ENCODE results near the gene TMED5.

TMED5 gene

DNA sequence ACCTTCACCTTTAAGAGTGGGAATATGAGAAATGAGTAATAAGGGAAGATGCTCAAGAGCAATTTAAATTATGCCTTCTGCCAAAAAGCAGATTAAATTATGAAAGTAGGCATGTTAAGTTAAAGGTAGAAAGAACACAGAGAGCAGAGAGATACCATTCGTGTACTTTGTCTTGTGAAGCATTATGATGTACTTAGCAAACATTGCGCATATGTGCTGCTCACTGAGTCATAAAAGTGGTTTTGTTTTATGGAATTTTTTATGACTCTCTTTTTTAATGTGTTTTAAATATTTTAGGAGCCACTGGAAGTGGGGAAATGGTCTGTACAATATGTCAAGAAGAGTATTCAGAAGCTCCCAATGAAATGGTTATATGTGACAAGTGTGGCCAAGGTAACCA lies 65.8 kb downstream of the TMED5 start:
- no peak for DNase-seq

DNA sequence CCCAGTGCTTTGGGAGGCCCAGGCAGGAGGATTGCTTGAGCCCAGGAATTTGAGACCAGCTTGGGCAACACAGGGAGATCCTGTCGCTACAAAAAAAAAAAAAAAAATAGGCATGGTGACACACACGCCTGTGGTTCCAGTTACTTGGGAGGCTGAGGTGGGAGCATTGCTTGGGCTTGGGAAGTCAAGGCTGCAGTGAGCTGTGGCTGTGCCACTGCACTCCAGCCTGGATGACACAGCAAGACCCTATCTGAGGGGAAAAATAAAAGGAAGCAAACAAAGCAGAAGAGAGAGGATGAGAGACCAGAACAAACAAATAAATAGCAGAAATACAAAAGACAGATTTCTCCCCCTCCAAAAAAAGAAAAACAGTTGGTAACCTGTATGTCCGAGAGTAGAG lies 67.1 kb downstream of the TMED5 start:
- DNase-seq: no peak

GRCh38 chr1:93111561-93111960 lies 68.7 kb downstream of the TMED5 start:
- DNase-seq: no peak

- no peak for DNase-seq
Measured at GRCh38 chr1:93111065-93111464, 69.1 kb downstream of the TMED5 start.

GRCh38 chr1:93109578-93109977 lies 70.6 kb downstream of the TMED5 start:
- no peak for DNase-seq

DNA sequence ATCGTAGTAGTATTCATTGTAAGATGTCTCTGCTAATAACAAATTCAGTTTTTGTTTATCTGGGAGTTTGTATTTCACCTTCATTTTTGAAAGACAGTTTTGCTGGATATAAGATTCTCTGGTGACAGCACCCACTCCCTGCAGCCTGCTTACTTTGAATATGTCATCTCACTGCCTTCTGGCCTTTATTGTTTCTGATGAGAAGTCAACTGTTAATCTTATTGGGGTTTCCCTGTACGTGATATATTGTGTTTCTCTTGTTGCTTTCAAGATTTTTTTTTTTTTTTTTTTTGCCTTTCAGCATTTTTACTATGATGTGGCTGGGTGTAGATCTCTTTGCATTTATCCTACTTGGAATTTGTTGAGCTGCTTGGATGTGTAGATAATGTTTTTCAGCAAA lies 71.9 kb downstream of the TMED5 start:
- DNase-seq: no peak

DNA sequence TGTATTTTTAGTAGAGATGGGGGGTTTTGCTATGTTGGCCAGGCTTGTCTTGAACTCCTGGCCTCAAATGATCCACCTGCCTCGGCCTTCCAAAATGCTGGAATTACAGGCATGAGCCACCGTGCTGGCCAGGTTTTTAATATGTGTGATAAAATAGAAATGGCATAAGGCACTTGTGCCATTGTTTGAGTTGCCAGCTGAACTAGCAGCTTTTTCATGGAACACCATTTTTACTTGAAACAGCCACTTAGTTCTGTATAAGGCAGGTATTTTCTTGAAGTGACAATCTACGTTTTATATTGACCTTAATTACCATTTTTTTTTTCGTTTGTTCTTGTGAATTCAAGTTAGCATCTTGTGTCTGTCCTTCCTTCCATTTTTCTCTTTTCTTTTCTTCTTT lies 72.8 kb downstream of the TMED5 start:
- no peak for DNase-seq

GRCh38 chr1:93106226-93106625 lies 74.0 kb downstream of the TMED5 start:
- DNase-seq: no peak

GRCh38 chr1:93102142-93102541 lies 78.1 kb downstream of the TMED5 start:
- no peak for DNase-seq

Data from activated effector memory CD4-positive, alpha-beta T cell treated with Interleukin-2 at 50 U/mL for 16 hours (primary cell).